Brain pericyte (primary cell): ENCODE data around the gene PPM1H.
"Not testable (repeated sequence)": the region's sequence is repeated elsewhere in the genome, so short reads cannot be mapped to it uniquely, and the experiment has no call there.

Experiments
- DNase-seq: peaks from one replicate; pipeline ENCODE4 v3.0.0-alpha.2; 2012; ENCODE audit warnings: low read depth, low spot score

PPM1H gene

GRCh38 chr12:62943779-62944395 lies 8.9 kb upstream of the PPM1H start:
- no peak for DNase-seq

GRCh38 chr12:62942316-62942715 lies 7.4 kb upstream of the PPM1H start:
- not testable (repeated sequence) for DNase-seq

- no peak for DNase-seq
Measured at GRCh38 chr12:62934239-62934798, 631 bp downstream of the PPM1H start.

- no peak for DNase-seq
Measured at GRCh38 chr12:62933602-62934238, 1.2 kb downstream of the PPM1H start.

GRCh38 chr12:62933220-62933601 lies 1.7 kb downstream of the PPM1H start:
- no peak for DNase-seq

- DNase-seq, result no peak
Measured at GRCh38 chr12:62931477-62931876, 3.5 kb downstream of the PPM1H start.

- DNase-seq, result no peak
Measured at GRCh38 chr12:62930546-62931425, 4.2 kb downstream of the PPM1H start.

- DNase-seq, result no peak
Measured at GRCh38 chr12:62928632-62929031, 6.3 kb downstream of the PPM1H start.

- no peak for DNase-seq
Measured at GRCh38 chr12:62925680-62926079, 9.3 kb downstream of the PPM1H start.

- DNase-seq, result no peak
Measured at GRCh38 chr12:62924084-62924483, 10.9 kb downstream of the PPM1H start.

- no peak for DNase-seq
Measured at GRCh38 chr12:62922539-62922938, 12.4 kb downstream of the PPM1H start.

GRCh38 chr12:62919838-62920237 lies 15.1 kb downstream of the PPM1H start:
- DNase-seq, result peak; percentile 59

- DNase-seq, result no peak
Measured at GRCh38 chr12:62917926-62918325, 17.0 kb downstream of the PPM1H start.

GRCh38 chr12:62916632-62917425 lies 18.1 kb downstream of the PPM1H start:
- no peak for DNase-seq

GRCh38 chr12:62915204-62915529 lies 19.8 kb downstream of the PPM1H start:
- DNase-seq, result no peak

GRCh38 chr12:62914443-62915203 lies 20.3 kb downstream of the PPM1H start:
- no peak for DNase-seq

GRCh38 chr12:62913380-62913779 lies 21.6 kb downstream of the PPM1H start:
- DNase-seq, result no peak

GRCh38 chr12:62912644-62913043 lies 22.3 kb downstream of the PPM1H start:
- no peak for DNase-seq

- no peak for DNase-seq
Measured at GRCh38 chr12:62911286-62911685, 23.7 kb downstream of the PPM1H start.

GRCh38 chr12:62910549-62911169 lies 24.3 kb downstream of the PPM1H start:
- no peak for DNase-seq
